Midbrain (tissue), 1 donor: ENCODE data around the gene BBX.

Source experiments
- DNase-seq: peaks from one replicate; lab custom pipeline; 2025; lab: John Stamatoyannopoulos, UW

BBX gene

DNA sequence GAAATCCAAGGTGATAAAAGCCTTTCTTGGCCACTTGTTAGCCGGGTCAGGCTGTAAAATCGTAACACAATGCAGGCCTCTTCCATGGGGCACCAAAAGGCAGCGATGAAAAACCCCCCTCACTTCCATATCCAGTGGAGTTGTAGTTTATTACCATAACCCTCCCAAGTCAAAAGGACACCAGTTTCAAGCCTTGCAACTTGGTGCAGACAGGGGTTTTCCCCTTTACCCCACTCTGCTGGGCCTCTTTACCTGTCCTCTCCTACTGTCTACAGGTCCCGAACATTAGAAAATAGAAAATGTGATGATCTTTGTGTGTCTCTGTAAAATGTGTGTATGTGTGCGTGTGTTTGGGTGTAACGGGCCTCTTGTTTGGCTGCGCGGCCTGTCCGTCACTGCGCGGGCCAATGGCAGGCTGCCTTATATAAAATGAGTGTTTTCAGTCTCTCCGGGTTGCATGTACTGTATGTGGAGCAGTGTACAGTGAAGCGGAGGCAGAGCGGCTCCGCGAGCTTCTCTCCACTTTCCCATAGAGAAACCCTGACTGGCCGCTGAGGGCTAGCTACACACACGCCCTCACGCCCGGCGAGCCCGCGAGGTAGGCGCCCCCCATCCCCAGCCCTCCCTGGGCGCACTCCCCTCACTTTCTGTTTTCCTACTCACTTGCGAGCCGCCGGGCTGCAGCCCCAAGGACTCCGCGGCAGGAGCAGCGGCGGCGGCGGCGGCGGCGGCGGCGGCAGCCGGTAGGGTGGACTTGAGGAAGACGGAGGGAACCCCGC lies at the start of gene BBX:
TSS of gene BBX (plus strand) at position 453 of the 779 bp plus-strand sequence. CDS start 187,499 bp downstream, outside the sequence.
- DNase-seq: peak; percentile 94

DNA sequence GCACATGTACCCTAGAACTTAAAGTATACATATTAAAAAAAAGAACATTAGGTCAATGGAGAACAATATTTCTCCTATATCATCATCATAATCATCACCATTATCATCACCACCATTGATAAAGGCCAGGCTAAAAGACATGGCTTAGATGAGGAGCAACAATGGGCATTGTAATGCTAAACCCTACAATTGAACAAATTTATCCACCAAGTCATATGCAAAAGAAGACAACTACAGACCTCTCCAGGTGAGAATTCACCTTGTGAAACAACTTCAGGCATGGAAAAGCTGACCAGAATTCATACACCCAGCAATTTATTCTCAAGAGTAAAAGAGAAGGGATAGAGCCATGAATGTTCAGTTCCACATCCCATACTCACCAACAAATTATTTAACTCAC lies 46.3 kb upstream of the BBX start:
- no peak for DNase-seq

DNA sequence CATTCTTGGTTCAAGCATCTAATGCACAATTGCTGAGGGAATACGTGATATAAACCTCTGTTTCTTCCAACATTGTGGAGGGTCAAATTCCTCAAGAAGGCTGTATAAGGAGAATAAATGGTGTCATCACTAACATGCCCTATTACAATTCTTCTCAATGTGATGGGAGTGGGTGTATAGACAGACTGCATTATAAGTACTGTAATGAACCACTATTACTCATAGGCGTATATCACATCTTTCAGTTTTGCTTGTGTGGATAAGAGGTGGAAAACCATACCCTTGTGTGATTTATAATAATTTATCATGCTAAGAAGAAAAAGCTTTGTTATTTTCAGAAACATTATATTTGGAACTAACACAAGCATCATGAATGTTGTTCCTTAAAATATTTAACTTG lies 35.3 kb upstream of the BBX start:
- no peak for DNase-seq

DNA sequence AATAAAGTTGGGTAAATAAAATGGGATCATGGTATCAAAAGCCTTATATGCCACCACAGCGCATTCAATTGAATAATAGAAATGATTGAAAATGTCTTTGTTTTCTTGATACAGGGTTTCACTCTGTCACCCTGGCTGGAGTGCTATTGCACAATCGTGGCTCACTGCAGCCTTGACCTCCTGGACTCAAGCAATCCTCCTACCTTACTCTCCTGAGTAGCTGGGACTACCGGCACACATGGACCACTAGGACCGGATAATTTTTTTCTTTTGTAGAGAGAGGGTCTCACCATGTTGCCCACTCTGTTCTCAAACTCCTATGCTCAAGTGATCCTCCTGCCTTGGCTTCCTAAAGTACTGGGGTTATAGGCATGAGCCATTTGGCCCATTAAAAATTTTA lies 33.8 kb upstream of the BBX start:
- DNase-seq: no peak

DNA sequence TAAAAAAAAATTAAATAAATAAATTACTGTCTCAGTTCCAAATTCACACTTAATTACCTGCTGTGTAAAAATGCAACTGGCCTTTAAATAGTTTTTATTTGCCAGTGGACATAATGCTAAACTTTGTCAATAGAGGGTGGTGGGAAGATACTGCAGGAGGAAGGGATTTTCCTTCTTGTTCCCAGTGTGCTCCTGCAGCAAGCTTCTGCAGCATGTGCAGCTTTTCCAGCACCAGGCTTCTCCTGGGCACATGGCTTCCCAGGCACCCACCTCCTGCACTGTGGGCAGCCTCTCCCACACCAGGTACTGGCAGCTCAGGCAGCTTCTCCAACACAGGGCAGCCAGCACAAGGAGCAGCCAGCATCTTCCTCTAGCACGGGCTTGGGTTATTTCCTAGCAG lies 29.6 kb upstream of the BBX start:
- no peak for DNase-seq

DNA sequence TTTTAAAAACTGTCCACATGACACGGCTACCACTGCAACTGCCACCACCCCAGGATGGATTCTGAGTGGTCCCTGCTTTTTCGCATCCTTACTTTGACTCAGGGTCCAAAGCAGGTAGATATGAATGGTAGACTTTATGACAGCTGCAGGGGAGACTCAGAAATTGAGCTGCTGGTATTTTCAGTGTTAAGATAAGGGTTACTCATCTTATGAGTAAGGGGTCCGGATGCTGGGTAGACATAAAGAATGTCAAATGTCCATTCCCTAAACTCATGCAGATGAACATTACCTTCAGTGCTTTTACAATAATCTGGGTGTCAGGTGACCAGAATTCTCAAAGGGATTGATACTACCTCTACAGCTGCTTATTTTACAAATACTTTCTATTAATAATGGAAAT lies 25.9 kb upstream of the BBX start:
- no peak for DNase-seq

DNA sequence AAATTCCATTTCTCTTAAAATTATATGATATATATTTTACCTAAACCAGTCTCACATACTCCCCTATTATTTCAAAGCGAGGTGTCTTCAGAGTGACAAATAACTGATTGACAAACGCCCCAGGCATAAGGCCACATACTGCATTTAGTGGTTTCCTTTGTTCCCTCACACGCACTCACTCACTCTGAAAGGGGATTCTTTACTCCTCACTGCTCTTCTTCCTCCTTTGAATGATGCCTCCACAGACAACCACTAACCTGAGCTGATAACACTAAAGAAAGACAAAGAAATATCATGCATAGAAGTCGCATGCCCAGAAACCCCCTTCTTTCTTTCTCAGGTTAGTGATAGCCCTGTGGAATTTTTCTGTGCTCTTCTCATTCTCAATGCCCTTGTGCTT lies 24.1 kb upstream of the BBX start:
- DNase-seq: no peak

DNA sequence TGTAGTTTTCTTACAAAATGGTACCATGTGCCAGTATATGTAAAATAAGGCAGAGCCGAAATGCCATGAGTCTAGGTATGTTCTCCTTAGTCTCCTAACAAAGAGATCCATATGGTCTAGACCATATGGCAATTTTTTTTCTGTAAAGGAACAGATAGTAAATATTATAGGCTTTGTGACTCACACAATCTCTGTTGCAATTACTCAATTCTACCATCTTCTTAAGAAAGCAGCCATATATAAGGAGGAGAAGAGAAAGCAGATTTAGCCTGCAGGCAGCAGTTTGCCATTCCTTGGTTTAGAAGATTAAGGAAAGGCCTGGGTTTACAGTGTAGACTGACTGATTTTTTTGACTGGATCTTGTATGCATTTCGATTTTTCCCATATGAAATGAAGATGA lies 16.3 kb upstream of the BBX start:
- DNase-seq: no peak

DNA sequence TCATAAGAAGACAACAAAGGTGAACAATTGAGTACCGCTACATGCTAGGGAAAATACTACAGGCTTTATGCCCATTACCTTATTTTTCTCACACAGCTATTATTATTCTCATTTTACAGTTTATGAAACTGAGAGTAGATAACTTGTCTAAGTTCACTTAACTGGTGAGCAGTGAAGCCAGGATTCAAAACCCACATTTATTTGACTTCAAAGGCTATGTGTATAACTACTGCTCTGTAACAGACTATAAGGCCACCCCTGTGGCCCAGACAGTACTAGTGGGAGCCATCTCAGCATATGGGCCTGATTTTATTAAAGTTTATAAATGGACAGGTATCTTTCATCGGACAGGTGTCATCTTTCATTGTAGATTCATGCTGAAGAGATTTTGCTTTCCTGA lies 14.4 kb upstream of the BBX start:
- no peak for DNase-seq

DNA sequence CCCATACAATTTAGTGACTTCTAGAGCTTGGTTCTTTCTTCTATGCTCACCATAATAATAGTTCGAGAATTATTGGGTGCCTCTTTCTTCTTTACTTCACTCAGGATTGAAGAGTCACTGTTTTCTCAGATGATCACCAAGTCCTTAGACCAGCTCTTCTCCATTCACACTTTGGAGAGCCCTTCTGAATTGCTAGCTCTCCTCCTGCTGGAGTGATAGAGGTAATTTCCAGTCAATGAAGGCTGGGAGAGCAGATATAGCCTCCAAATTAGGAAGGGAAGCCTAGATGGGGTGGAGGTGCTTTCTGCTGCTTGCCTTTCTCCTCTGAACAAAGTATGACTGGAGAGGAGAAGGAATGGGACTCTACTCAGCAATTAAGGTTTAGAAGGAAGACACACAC lies 10.7 kb upstream of the BBX start:
- no peak for DNase-seq

DNA sequence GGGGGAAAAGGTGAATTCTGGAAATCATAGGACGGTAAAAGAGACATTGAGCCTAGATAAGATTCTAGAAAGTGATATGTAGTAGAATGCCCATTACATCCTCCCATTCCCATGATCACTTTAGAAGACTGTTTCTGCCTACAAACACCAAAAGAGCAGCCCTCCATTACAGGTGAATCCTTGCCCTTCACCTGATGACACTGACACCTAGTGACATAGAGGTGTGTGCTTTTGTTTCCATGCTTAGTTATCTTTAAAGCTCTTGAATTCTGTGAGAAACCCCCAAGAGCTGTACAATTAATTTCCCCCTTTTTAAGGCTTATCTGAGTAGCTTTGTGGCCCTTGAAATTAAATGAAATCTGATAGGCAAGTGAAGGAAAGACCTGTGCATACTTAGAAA lies 8.3 kb upstream of the BBX start:
- no peak for DNase-seq

DNA sequence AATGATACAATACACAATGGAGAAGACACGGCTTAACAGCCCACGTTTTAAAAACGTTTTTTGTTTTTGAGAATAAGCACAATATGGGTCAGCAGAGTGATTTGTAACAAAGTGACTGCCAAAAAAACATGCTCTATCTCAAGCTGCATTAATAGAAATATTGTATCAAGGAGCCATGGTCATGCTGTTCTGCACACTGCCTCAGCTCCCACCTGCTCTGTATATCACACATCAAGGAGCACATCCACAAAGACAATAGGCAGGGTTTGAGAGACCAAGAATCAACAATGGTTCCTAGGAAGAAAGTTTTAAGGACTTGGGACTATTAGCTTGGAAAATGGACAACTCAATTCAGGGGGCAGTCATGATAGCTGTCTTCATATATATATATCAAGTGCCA lies 6.3 kb upstream of the BBX start:
- DNase-seq: no peak

DNA sequence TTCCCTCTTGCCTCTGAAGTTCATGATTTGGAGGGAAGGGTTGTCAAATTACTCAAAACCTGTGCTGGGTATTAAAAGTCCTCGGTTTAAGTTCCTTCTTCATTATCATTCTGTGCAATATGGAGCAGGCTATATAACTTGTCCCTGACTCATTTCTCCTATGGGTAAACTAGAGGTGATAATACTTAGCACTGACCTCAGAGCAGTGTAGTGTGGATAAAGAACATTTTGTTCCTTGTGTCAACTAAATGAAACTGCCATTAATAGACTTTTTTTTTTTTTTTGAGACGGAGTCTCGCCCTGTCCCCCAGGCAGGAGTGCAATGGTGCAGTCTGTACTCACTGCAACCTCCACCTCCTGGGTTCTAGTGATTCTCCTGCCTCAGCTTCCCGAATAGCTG lies 2.2 kb upstream of the BBX start:
- no peak for DNase-seq

DNA sequence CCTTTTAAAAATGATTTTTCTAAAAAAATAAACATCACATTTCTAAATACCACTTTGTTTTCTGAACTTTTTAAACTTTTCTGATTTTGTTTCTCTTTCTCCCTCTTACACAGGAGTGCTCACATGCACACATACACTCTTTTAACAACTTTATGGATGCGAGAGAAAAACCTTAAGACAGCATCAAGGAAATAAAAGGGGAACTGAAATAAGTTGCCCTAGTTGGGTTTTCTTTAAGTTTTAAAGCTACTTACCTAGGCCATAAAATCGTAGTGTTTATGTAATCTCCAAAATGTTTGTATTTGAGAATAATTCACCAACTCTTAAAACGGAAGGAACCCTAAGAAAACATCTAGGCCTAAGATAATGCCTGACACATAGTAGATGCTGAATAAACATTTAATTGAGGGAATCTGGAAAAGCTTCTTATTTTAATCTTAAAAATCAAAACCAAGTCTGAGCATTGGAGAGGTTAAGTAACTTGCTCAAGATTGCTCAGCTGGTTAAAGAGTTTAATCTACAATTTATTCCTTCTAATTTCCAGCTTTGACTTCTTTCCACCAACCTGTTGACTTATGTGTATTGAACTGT lies 1.2 kb upstream of the BBX start:
- no peak for DNase-seq

DNA sequence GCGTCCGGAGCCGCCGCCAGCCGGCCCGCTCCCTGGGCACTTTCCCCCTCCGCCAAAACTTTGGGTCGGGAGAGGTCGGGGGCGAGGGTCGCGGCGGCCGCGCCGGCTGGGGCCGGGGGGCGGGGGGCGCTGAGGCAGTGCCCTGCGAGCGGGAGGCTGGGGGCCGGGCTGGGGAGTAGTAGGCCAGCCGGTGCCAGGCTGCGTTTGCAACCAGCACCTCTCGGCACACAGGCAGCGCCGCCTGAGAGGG lies 452 bp downstream of the BBX start:
- DNase-seq: no peak

DNA sequence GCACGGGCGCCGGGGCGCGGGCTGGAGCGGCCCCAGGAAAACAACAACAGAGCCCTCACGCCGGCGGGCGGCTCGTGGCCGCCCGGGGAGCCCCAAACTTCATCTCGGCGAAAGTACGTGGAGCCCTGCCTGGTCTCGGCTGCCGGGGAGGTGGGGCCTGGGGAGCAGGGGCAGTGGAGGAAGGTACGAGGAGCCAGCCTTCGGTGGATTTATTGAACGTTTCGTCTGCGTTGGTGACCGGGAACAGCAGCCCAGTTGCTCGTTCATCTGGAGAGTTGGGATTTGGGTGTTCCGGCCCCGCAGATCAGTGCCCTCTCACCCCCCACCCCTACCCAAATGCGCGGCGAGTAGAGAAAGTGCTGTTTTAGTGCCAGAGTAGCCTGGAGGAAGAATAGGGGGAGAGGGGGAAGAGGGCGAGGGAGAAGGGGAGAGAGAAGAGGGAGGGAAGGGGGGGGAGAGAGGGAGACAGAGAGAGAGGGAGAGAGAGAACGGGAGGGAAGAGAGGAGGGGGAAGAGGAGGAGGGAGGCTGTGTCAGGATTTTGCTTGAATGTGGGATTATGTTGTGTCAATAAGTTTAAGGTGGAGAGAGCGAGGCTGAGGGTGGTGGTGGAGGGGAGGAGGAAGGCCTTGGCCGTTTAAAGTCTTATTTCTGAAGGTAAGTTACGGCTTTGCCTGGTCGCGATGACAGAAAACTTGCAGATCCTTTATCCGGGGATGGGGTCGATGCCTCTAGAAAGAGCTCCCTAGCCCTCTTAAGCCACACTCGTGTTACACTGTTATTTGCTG lies 970 bp downstream of the BBX start:
- peak; percentile 81 for DNase-seq

DNA sequence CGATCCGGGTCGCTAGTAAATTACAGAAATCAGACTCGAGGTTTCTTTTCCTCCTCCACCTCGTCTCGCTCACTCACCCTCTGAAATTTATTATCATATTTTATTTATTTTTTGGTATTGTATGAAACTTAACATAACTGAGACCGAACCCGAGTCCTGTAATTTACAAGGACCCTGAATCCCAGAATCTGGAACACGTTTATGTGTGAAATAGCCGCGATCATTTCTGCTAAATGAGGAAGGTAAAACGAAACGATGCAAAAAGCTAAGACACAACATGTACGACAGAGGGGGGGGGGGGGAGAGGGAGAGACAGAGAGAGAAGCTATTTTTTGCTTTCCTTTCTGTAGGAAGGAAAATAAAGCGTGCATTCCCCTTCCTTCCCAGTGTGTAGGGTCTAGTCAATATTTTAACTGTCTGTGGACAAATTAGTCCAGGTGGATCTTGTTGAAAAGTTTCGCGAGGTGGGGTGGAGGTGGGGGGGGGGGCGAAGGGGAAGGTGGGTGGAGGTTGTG lies 1.6 kb downstream of the BBX start:
- DNase-seq: no peak

DNA sequence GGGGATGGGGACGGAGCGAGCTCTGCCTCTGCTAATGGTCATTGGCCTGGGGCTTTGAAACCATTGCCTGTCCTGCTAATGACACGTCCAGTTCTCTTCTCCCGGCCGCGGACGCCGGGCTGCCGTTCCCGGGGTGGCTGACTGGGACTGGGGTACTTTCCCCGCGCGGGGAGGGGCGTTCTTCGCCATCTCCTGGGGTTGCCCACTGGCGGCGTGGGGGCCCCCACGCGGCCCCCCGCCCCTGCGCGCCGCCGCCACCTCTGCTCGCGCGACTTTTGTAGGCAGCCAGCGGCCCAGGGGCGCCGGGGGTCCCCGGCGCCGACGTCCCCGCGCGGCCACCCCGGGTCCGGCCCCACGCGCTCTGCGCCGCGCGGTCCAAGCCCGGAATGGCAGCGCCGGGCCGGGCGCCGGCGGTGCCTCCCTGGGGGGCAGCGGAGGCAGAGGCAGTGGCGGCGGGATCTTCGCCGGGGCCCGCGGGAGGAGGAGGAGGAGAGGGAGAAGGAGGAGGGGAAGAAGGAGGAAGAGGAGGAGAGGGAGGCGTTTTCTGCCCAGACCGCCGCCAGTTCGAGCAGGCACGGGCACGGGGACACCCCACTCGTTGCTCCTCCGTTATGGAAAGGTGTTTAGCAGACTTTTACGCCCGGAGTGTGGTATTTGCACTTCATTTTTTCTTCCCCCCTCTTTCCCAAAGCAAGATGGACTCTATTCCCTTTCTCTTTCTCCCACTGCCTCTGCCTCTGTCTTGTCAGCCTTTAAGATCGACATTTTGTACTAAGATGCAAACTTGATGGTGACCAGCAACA lies 2.3 kb downstream of the BBX start:
- DNase-seq: peak; percentile 46

DNA sequence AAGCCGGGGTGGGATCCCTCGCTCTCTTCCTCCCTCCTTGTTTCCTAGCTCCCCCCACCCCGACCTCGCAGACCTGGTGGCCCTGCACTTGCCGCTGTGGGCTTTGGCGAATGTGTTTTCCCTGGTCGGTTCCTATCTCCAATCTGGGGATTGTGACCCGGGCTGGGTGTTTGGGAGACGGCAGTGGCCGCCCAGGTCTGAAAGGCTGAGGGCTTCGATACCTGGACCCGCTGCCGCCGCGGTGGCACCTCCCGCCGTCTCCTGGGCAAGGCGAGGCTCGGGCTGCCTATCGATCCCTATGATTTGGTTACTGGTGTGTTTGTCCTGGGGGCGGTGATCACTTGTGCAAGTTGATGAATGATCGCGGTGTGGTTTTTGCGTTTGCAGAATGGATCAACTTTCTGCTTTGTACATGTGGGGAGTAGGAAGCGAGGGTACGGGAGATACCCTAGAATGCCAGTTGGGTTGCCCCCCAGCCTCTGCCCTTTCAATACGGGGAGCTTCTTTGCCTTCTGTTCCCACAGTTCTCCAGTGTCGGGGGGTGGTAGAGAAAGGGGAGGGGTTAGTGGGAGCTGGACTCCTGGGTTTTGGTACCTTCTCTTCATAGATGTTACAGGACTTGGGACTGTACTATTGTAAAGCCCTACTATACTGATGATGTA lies 3.0 kb downstream of the BBX start:
- no peak for DNase-seq

DNA sequence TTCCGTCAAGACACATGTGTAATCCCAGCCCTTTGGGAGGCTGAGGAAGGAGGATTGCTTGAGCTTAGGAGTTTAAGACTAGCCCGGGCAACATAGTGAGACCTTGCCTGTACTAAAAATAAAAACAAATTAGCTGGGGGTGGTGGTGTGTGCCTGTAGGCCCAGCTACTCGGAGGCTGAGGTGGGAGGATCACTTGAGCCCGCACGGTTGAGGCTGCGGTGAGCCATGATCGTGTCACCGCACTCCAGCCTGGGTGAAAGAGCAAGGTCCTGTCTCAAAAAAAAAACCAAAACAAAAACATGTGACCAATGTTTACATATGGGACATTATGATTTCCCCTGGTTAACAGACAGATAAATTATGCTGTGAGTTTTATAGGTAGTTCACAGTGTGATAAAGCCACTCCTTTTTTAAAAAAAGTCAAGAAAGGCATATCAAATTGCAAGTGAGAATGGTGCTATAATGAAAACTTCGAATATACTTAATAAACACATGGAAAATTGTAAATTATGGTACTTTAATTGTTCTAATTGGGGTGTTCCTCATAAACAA lies 9.2 kb downstream of the BBX start:
- no peak for DNase-seq

DNA sequence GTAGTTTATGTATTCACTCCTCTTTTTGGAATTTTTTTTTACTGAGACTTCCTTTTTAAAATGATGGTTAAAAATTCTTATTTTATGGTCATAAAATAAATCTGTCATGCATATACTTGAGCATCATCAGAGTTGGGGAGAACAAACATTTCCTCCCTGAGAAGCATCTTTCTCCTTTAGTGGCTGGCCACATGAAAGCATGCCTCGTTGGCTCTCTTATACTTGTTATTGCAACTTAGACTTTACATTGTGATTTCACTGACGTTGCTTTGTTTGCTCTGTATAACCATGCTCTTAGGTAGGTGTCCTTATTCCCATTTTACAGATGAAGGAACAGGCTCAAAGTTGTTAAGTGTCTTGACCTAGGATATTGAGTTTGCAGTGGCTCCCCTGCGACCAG lies 18.1 kb downstream of the BBX start:
- DNase-seq: no peak

DNA sequence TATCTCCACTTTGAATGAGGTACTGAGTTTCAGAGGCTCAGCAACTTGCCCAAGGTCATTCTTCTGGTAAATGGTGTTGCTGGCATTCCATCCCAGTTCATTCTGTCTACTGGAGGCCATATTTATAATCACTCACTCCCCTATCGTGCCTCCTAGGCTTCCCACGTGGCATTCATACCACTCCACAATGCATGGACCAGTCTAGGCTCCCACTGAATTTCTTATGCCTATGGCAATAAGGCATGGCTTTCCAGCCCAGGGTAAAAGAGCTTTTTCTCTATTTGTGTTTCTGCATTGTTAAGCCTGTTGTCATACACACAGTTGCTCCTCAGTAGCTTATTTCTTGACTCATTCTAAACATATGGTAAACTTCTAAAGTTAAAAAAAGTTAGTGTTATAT lies 19.9 kb downstream of the BBX start:
- DNase-seq: no peak
